ENCODE measurements around the gene FOXP1.

- TF ChIP-seq FOXP2 (optimal IDR thresholded peaks at IDR 0.05; ENCODE audit: borderline replicate concordance, extremely low read depth, extremely low read length, insufficient read depth) (no peak), POLR2AphosphoS5 (IDR thresholded peaks at IDR 0.05; ENCODE audit: low read depth, low read length) (no peak)
- TF ChIP-seq, protein P1, sequence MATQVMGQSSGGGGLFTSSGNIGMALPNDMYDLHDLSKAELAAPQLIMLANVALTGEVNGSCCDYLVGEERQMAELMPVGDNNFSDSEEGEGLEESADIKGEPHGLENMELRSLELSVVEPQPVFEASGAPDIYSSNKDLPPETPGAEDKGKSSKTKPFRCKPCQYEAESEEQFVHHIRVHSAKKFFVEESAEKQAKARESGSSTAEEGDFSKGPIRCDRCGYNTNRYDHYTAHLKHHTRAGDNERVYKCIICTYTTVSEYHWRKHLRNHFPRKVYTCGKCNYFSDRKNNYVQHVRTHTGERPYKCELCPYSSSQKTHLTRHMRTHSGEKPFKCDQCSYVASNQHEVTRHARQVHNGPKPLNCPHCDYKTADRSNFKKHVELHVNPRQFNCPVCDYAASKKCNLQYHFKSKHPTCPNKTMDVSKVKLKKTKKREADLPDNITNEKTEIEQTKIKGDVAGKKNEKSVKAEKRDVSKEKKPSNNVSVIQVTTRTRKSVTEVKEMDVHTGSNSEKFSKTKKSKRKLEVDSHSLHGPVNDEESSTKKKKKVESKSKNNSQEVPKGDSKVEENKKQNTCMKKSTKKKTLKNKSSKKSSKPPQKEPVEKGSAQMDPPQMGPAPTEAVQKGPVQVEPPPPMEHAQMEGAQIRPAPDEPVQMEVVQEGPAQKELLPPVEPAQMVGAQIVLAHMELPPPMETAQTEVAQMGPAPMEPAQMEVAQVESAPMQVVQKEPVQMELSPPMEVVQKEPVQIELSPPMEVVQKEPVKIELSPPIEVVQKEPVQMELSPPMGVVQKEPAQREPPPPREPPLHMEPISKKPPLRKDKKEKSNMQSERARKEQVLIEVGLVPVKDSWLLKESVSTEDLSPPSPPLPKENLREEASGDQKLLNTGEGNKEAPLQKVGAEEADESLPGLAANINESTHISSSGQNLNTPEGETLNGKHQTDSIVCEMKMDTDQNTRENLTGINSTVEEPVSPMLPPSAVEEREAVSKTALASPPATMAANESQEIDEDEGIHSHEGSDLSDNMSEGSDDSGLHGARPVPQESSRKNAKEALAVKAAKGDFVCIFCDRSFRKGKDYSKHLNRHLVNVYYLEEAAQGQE (IDR thresholded peaks at IDR 0.05; ENCODE audit: insufficient read depth in 1 of 2, low read depth in 2 of 2, low read length in 2 of 2), result no peak
These were observed 451.9 kb downstream of the FOXP1 start for GRCh38 chr3:71131375-71132314.
